Naive thymus-derived CD8-positive, alpha-beta T cell (primary cell): ENCODE measurements around the gene SH2B2. TPM values are rescaled to one million over a fixed set of nuclear protein-coding genes. Genes with fewer than 3 reads are reported as not detected.
A peak's percentile ranks its signal among the peaks of the same experiment; 100 is the strongest.

Source experiments
- ATAC-seq, 2 donors: fragments of 150-1000 bp; cut with Tn5 transposase in 1 of 2; sonication (Bioruptor Pico), chemical (Tn5 transposase) in 1 of 2; 1 replicate in 1 of 2; 2 replicates in 1 of 2; pipeline ENCODE4 v1.10.0; 2021; ENCODE audit warnings: mild to moderate bottlenecking in 2 of 2, moderate library complexity in 2 of 2
- POLR2A ChIA-PET: fragments of 350-600 bp; sonication (Branson Sonifier 250); formaldehyde crosslinking; loops from one replicate; lab custom pipeline; 2021; ENCODE audit warnings: antibody characterized with exemption; lab: Charles Lee
- DNase-seq, 10 donors: peaks; one replicate each; pipeline versions ENCODE4 v3.0.0 to v3.0.0-alpha.2; 2020 to 2022
- H3K27ac Mint-ChIP-seq, 10 donors: one replicate each; pipeline ENCODE4 v1.8.0; 2020 to 2022; ENCODE audit warnings: mild to moderate bottlenecking in 10 of 10, mixed read lengths in 10 of 10, moderate library complexity in 4 of 10, inconsistent platforms in 1 of 10
- H3K27me3 Mint-ChIP-seq, 5 donors: one replicate each; pipeline ENCODE4 v1.8.0; 2021 to 2022; ENCODE audit warnings: mixed read lengths in 5 of 5
- H3K36me3 Mint-ChIP-seq, 3 donors: one replicate each; pipeline ENCODE4 v1.8.0; 2020 to 2022; ENCODE audit warnings: mixed read lengths in 3 of 3, mild to moderate bottlenecking in 2 of 3, inconsistent platforms in 1 of 3
- H3K4me1 Mint-ChIP-seq, 4 donors: one replicate each; pipeline ENCODE4 v1.8.0; 2021 to 2022; ENCODE audit warnings: mixed read lengths in 4 of 4
- H3K4me3 Mint-ChIP-seq, 10 donors: one replicate each; pipeline ENCODE4 v1.8.0; 2020 to 2022; ENCODE audit warnings: mild to moderate bottlenecking in 10 of 10, mixed read lengths in 10 of 10, moderate library complexity in 6 of 10, inconsistent platforms in 1 of 10
- H3K9me3 Mint-ChIP-seq, 9 donors: one replicate each; pipeline ENCODE4 v1.8.0; 2020 to 2022; ENCODE audit warnings: mixed read lengths in 9 of 9, mild to moderate bottlenecking in 3 of 9, inconsistent platforms in 1 of 9, moderate library complexity in 1 of 9
- polyA plus RNA-seq, 3 donors: library from polyadenylated mRNA; unstranded; fragments of 300-500 nt; fragmentation: Illumina TruSeq; gene quantifications; one replicate each; pipeline ENCODE4 v1.2.3, GENCODE V29; 2021
- total RNA-seq, 8 experiments: library from RNA in 2 of 8; stranded (reverse) in 2 of 8; gene quantifications; one replicate each; pipeline ENCODE4 v1.2.3 and lab custom pipeline; 2021 to 2026

The SH2B2 gene
- total and polyA plus RNA-seq, 5 experiments from 2014 or later: 0.17 to 3.8 (median 1.5) TPM; not detected in 1

DNA sequence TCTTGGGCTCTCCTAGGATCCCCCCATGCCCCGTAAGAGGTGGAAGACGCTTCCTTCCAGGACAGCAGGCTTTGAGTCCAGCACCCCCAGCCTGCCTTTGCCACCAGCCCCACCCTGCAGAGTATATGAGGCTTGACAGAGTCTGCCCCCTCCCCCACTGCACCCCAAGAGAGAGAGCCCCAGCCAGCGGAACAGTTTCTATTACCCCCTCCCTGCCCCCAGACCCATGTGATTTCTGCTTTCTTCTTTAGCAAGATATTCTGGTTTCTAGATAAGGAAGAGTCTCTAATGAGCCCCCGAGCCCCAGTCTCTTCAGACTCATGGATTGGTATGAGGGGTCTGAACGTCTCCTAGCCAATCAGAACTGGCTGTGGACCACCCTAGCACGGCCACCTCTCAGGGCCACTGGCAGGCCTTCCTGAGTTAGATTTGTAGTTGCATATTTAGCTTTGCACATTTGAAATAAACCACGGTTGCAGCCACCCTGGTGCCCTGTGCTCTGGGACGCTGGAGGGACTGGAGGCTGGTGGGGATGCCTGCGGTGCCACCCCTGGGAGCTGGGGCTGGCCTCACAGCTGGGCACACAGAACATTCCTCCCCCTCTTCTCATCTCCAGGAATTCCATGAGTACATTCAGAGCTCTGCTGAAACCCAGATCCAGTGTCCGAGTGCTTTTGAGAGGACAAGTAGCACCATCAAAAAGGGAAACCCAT is 3.0 kb upstream of the SH2B2 start:
- H3K27ac Mint-ChIP-seq: peak overlapping the region in 3 of 10 donors; percentile 20 to 79 (median 61)
- DNase-seq: no peak

DNA sequence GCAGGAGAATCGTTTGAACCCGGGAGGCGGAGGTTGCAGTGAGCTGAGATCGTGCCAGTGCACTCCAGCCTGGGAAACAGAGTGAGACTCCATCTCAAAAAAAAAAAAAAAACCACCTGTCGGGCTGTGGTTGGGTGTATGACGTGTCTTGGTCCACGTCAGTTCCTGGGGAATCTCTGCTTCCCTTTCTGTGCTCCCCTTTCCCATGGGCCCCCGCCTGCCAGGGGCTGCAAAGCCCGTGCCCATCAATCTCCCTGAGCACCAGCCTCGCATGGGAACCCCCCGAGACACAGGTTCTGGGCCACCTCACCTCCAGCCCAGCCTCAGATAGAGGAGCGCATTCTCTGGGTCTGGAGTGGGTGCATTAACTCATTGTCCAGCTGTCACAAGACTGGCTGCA is 2.3 kb upstream of the SH2B2 start:
- H3K27ac Mint-ChIP-seq: peak overlapping the region in 4 of 10 donors; percentile 45 to 65 (median 60)
- POLR2A ChIA-PET: interaction anchor here (0.7 kb wide), 1 partner anchor 9 kb away, joined by 5 read pairs; no protein-coding TSS in a partner anchor
- peak overlapping the region in 9 of 10 donors; percentile 15 to 85 (median 71) for H3K4me3 Mint-ChIP-seq
- H3K27me3 Mint-ChIP-seq: no peaks in the 10 kb centered on the region
- H3K36me3 Mint-ChIP-seq: no peaks in the 10 kb centered on the region
- DNase-seq: peak in 2 of 10 donors; percentile 32 to 36
- peak in 1 of 2 donors; percentile 11 for ATAC-seq
- H3K4me1 Mint-ChIP-seq: peaks cover 18 to 37% (median 29%) of the 10 kb centered on the region in 4 donors
- no peaks in the 10 kb centered on the region for H3K9me3 Mint-ChIP-seq

More for the DNA sequence above, 3.0 kb upstream of the SH2B2 start:
- H3K4me1 Mint-ChIP-seq: peaks cover 16 to 31% (median 25%) of the 10 kb centered on the region in 4 donors
- no peaks in the 10 kb centered on the region for H3K9me3 Mint-ChIP-seq
- POLR2A ChIA-PET: interaction anchor here (0.7 kb wide), 1 partner anchor 8 kb away, joined by 5 read pairs; no protein-coding TSS in a partner anchor
- no peaks in the 10 kb centered on the region for H3K27me3 Mint-ChIP-seq
- ATAC-seq: no peak
- no peaks in the 10 kb centered on the region for H3K36me3 Mint-ChIP-seq
- peak overlapping the region in 3 of 10 donors; percentile 7 to 70 (median 60) for H3K4me3 Mint-ChIP-seq

DNA sequence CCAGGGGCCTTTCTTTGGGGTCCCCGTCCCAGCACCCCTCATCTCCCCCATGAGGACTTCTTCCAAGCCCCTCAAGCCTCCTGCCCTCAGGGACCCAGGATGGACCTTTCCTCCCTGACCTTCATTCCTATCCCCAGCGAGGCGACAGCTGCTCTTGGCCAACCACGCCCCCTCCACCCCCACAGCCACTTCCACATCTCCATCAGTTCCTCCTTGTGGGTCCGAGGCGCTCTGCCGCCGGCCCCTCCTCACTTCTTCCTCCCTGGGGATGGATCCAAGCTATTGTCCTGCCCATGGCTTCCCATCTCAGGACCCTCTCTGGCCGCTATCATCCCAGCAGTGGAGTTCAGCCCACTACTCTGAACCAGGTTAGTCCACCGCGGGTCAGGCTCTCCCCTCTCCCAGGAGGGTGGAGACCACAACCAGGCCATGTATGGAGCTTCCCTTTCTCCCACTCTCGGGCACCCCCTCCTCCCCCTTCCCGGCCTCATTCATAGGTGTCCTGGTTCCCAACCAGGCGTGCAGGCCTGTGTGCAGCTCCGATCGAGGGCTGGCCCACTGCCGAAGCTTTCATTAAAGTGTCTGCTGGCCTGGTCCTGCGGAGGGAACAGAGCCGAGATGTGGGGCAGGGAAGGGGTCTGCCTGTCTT is 1.7 kb upstream of the SH2B2 start:
- Mint-ChIP-seq H3K4me1 (peaks cover 17 to 37% (median 28%) of the 10 kb centered on the region in 4 donors), H3K9me3 (no peaks in the 10 kb centered on the region), H3K27me3 (no peaks in the 10 kb centered on the region), H3K27ac (peak overlapping the region in 7 of 10 donors; percentile 43 to 75 (median 58)), H3K36me3 (no peaks in the 10 kb centered on the region), H3K4me3 (peak overlapping the region; percentile 36 to 90 (median 77))
- no peak for ATAC-seq
- no peak for DNase-seq
- POLR2A ChIA-PET: no interaction called here

DNA sequence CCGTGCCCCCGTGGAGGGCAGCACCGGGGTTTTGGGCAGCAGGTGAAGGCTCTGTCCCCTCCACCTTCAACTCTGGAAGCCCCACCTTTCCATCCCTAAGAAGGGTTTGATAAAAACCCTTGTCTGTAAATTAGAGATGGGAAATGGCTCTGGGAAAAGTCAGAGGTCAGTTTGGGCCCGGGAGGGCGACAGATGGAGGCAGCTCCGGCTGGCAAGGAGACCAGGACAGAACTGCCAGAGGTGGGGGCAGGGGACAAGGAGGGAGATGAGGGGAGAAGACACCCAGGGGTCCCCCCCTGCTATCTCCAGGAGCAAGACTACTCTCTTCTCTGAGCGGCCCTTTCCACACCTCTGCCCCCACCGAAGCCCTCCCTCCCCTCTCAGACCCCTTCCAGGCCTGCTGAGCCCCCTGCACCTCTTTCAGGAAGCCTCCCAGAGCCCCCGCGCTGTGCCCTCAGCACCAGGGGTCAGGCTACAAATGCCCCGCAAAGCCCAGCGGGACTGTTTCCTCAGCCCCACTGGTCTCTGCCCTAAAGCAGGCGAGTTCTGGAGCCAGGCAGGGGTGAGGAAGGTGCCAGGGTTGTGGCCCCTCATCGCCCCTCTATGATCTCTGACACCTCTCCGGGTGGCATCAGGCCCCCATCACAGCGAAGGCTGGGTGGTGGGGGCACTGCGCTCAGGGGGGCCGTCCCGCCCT is 980 bp upstream of the SH2B2 start:
- DNase-seq: peak in 1 of 10 donors; percentile 36

DNA sequence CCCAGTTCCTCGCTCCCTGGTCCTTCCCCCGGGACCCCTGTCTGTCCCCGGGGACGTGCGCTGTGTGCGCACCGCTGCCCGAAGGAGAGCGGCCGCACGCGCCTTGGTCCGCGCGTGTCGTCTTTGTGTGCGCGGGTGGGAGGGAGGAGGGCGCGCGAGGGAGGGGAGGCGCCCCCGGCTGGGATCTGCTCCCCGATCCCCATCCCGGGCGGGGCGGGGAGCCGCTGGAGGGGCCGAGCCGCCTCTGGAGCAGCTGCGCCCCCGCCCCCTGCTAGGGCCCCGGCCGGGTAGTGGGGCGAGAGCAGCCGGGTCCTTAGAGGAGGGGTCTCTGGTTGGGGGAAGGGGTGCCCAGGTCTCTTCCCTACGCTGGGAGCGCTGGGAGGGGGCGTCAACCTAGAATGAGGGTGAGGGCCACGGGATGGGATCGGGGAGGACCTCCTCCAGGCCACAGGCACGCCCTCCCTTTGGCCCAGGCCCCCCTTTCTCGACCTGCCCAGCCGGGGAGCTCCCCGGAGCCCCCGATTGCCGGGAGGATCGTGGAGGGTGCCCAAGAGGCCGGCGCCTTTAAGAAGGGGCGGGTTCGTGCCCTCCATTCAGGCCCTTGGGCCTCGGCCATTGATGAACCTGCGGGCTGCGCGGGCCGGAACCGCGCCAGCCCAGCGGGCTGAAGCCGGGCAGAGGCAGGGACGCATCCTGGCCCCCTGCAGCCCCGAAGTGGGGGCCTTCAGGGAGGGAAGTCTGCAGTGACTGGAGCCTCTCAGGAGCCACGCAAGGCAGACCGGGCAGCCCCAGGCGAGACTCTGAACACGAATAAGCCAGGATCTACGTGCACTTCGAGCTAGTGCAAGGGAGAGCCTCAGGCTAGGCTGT is 678 bp downstream of the SH2B2 start:
- Mint-ChIP-seq H3K27ac (peak overlapping the region in 2 of 10 donors; percentile 6 to 40), H3K9me3 (no peaks in the 10 kb centered on the region), H3K36me3 (no peaks in the 10 kb centered on the region), H3K4me1 (peaks cover 24 to 53% (median 43%) of the 10 kb centered on the region in 4 donors), H3K4me3 (peak overlapping the region; percentile 44 to 83 (median 60)), H3K27me3 (peaks cover 0 to 4% (median 0%) of the 10 kb centered on the region in 5 donors)
- ATAC-seq (peak in 1 of 2 donors; percentile 12), DNase-seq (peak in 2 of 10 donors; percentile 25 to 27)
- POLR2A ChIA-PET: no interaction called here

More for the DNA sequence above, 980 bp upstream of the SH2B2 start:
- Mint-ChIP-seq H3K36me3 (no peaks in the 10 kb centered on the region), H3K9me3 (no peaks in the 10 kb centered on the region), H3K27ac (peak overlapping the region in 7 of 10 donors; percentile 20 to 75 (median 44)), H3K4me1 (peaks cover 17 to 42% (median 30%) of the 10 kb centered on the region in 4 donors), H3K4me3 (peak overlapping the region in 9 of 10 donors; percentile 65 to 90 (median 80)), H3K27me3 (no peaks in the 10 kb centered on the region)
- ATAC-seq: peak; percentile 22 to 34
- POLR2A ChIA-PET: no interaction called here

DNA sequence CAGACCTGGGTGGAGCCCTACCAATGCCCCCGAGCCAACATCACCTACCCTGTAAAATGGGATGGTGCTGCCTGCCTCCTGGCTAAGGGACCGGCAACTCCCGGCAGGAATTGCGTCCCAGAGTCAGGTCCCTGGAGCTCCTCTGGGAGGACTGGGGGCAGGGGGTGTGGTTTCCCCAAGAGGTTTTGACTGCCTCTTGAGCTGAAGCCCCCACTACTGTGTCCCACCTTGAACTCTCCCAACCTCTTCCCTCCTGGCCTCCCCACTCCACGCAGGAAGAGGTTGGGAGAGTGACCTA is 1.3 kb downstream of the SH2B2 start:
- H3K4me3 Mint-ChIP-seq: peak overlapping the region in 9 of 10 donors; percentile 44 to 78 (median 55)
- POLR2A ChIA-PET: interaction anchor here (0.6 kb wide), 1 partner anchor 486 kb away, joined by 3 read pairs; no protein-coding TSS in a partner anchor
- DNase-seq: no peak

DNA sequence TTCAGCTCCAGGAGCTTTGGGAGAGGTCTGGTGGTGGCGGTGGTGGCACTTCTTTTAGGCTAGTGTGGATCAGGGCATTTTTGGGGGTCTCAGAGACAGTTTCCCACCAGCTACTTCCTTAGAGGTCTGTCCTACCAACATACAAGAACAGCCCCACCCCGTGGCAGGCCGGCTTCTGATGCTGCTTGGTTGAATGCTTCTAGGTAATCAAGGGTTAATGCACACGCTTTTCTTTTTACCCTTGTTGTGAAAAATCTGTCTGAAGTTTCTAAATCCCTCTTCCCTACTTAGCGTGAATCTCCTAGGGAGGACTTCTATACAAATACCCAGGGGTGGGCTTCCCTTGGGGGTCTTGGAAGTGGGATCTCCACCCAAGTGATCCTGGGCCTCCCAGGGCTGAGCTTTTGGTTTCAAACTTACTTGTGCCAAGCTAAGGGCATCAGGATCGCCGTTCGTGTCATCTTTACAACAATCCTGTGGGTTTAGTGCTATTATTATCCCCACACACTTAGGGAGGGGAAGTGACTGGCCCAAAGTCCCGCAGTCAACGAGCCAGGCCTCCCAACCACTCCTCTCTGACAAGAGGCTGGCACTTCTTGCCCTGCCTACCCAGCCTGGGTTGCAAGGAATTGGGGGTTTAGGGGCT is 1.7 kb downstream of the SH2B2 start:
- H3K36me3 Mint-ChIP-seq: no peaks in the 10 kb centered on the region
- POLR2A ChIA-PET: interaction anchor here (0.6 kb wide), 1 partner anchor 486 kb away, joined by 3 read pairs; no protein-coding TSS in a partner anchor
- peaks cover 24 to 51% (median 43%) of the 10 kb centered on the region in 4 donors for H3K4me1 Mint-ChIP-seq
- no peaks in the 10 kb centered on the region for H3K9me3 Mint-ChIP-seq
- peak overlapping the region; percentile 44 to 84 (median 68) for H3K4me3 Mint-ChIP-seq
- ATAC-seq: no peak
- DNase-seq: no peak
- H3K27me3 Mint-ChIP-seq: peaks cover 0 to 4% (median 0%) of the 10 kb centered on the region in 5 donors
- H3K27ac Mint-ChIP-seq: peak overlapping the region in 3 of 10 donors; percentile 13 to 67 (median 40)

More for the DNA sequence above, 1.3 kb downstream of the SH2B2 start:
- Mint-ChIP-seq H3K27ac (peak overlapping the region in 1 of 10 donors; percentile 6), H3K27me3 (peaks cover 0 to 4% (median 0%) of the 10 kb centered on the region in 5 donors), H3K36me3 (no peaks in the 10 kb centered on the region), H3K9me3 (no peaks in the 10 kb centered on the region), H3K4me1 (peaks cover 24 to 53% (median 43%) of the 10 kb centered on the region in 4 donors)
- ATAC-seq: no peak

DNA sequence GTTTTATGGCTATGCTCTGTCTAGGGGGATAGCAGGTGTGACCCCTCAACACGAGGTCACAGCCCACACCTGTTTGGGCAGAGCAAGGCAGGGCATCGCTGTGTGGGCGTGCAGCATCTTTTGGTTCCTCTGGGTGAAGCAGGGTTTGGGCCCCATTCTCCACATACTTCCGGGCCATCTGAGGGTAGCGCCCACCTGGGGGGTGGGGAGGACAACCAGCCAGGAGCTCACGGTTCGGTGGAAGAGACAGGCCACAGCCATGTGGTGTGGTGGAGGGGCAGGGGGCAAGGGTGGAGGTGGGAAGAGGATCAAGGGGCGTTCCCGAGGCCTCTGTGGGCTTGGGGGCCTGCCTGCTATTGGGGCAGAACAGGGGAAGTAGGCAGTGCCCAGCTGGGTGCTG is 2.4 kb downstream of the SH2B2 start:
- no peaks in the 10 kb centered on the region for H3K36me3 Mint-ChIP-seq
- peak overlapping the region in 2 of 10 donors; percentile 6 to 68 for H3K27ac Mint-ChIP-seq
- peak overlapping the region in 8 of 10 donors; percentile 14 to 78 (median 67) for H3K4me3 Mint-ChIP-seq

DNA sequence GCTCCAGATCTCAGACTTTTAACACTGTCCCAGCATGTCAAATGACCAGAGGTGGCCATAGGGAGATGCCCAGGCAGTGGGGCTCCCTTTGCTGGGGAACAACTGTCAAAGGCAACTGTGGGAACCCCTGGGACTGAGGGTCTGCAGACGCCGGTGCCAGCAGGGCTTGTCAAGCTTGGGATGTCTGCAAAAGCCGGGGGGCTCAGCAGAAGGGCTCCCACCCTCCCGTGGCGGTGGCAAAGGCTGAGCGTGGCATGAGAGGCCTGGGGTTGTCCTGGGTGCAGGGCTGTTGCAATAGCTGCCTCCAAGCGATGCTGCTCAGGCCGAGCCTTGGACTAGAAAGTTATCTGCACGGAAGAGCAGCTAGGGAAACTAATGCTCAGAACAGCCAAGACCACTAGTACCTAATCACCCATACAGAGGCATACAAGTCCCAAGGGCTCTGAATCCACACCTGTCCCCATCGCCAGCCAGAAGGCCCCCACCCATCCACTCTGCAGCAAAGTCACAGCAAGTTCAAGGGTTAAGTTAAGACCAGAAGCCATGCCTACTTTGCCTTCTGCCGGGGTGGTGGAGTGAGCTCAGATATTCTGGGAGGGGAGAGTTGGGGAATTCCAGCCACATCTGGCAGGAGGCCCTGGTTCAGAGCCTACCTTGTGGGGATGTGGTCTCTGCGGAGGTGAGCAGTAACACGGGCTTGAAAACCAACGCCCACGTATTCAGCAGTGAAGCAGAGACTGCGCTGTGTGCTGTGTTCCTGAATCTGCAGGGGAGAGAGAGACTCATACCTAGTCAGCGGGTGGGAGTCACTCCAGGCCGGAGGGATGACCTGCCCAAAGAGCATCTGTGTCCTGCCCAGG is 4.6 kb downstream of the SH2B2 start:
- Mint-ChIP-seq H3K36me3 (no peaks in the 10 kb centered on the region), H3K4me1 (peaks cover 12 to 43% (median 29%) of the 10 kb centered on the region in 4 donors), H3K9me3 (no peaks in the 10 kb centered on the region), H3K4me3 (peak overlapping the region in 9 of 10 donors; percentile 25 to 71 (median 54)), H3K27ac (peak overlapping the region in 5 of 10 donors; percentile 11 to 86 (median 14)), H3K27me3 (peaks cover 0 to 4% (median 0%) of the 10 kb centered on the region in 5 donors)
- peak; percentile 49 to 82 for ATAC-seq
- POLR2A ChIA-PET: interaction anchor here (0.6 to 0.9 kb wide), 3 partner anchors 42 to 174 kb away, joined by 3 to 6 read pairs (median 3); no protein-coding TSS in a partner anchor
- peak in 6 of 10 donors; percentile 26 to 54 (median 49) for DNase-seq

More for the DNA sequence above, 2.4 kb downstream of the SH2B2 start:
- DNase-seq: no peak
- Mint-ChIP-seq H3K9me3 (no peaks in the 10 kb centered on the region), H3K4me1 (peaks cover 24 to 55% (median 43%) of the 10 kb centered on the region in 4 donors), H3K27me3 (peaks cover 0 to 4% (median 0%) of the 10 kb centered on the region in 5 donors)
- POLR2A ChIA-PET: interaction anchor here (1.1 kb wide), 1 partner anchor 8 kb away, joined by 3 read pairs; no protein-coding TSS in a partner anchor
- ATAC-seq: no peak

DNA sequence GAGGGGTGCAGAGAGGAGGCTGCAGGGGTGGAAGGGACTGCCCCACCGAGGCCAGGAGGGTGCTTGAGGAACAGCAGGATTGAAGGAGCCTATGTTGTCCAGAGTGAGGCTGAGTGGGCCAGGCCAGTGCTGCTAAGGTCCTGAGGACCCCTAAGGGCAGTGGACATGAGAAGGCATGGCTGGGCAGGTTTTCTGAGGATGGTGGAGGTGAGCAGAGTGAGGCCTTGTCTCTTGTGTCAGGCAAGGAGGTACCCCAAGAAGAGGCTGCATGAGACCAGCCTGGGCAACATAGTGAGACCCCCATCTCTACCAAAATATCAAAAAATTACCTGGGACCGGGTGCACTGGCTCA is 5.2 kb downstream of the SH2B2 start:
- no peak for DNase-seq
- H3K9me3 Mint-ChIP-seq: no peaks in the 10 kb centered on the region
- POLR2A ChIA-PET: interaction anchor here (0.7 kb wide), 1 partner anchor 13 kb away, joined by 3 read pairs; no protein-coding TSS in a partner anchor
- peak overlapping the region in 9 of 10 donors; percentile 25 to 71 (median 54) for H3K4me3 Mint-ChIP-seq
- no peaks in the 10 kb centered on the region for H3K36me3 Mint-ChIP-seq
- no peak for ATAC-seq
- H3K27me3 Mint-ChIP-seq: peaks cover 0 to 4% (median 0%) of the 10 kb centered on the region in 5 donors
- peak overlapping the region in 4 of 10 donors; percentile 11 to 86 (median 32) for H3K27ac Mint-ChIP-seq
- H3K4me1 Mint-ChIP-seq: peaks cover 12 to 43% (median 29%) of the 10 kb centered on the region in 4 donors
